GM19193 (cell line): Measurements from ENCODE around the gene LRRFIP1.

Experiments
- POLR2A ChIP-seq: IDR thresholded peaks from 4 replicates; pipeline ENCODE4 v1.6.1; 2011; ENCODE audit not compliant: insufficient read depth, insufficient read length; ENCODE audit errors: extremely low read depth

The LRRFIP1 gene

GRCh38 chr2:237626813-237627440, 460 bp upstream of the LRRFIP1 start:
- TF ChIP-seq POLR2A = no peak

DNA sequence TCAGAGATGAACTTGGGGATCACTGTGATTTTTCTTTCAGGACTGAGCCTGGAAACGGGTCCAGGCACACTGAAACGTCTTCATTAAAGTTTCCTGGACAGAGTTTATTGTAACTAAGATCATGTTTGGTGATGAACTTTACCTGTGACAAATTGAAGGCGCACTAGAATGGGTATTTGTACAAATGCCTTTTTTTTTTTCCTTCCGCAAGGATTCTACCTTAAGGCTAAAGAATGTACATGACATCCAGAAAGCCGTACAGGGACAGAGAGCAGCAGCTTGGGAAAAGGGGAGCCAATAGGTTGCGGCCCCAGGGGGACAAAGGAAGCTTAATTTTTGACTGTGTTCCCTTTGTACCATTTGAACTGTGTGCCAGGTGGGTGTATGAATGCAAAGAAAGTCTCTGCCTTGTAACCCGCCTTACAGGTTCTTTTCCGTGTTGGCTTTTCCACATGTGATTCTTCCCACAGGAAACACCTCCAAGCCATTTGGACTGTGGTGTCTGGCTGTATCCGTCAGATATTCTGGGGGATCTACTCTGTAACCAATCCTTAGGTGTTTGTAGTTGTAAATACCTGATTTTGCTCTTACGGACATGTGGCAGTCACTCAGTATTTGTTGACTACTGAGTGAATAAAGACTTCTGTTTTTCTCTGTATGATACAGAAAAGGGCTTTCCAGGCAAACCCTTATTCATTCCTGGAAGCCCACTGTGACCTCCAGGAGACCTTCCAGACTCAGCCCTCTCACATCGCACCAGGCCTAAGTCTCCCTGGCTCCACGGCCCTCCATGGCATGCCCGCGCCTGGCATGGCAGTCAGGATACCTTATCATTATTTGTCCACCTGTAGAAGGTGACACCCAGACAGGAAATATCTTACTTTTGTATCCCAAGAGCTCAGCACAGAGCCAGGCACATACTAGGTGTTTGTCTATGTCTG, 1.1 kb downstream of the LRRFIP1 start:
- no peak for TF ChIP-seq POLR2A

DNA sequence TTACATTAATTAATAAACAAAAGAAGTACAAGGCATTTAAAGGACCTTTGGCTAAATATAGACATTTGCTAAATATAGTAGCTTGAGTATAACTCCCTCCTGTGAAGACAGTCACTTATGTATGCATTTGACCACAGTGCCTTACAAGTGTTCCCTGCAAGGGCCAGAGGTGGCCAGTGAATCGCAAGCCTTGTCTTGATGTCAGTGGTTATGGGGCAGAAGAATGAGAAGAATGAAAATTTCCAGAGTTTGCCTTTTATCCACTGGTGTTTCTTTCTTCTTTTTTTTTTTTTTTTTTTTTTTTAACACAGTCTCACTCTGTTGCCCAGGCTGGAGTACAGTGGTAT, 1.8 kb downstream of the LRRFIP1 start:
- no peak for TF ChIP-seq POLR2A

DNA sequence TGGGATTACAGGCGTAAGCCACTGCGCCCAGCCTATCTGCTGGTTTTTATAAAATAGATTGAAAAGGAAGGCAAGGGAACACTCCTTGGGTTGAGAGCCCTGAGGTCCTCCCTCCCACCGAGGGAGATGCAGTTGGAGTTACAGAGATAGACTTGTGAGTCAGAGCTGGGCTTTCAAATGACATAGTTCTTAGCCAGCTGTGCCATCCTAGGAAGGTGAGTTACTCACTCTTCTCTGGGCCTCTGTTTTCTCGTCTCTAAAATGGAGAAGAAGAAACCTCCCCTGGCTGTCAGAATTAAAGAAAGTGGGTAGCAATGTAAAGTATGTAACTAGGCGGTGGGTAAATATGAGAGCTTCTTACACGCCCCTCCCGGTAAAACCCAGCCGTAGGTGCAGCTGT, 2.4 kb downstream of the LRRFIP1 start:
- TF ChIP-seq POLR2A = no peak

DNA sequence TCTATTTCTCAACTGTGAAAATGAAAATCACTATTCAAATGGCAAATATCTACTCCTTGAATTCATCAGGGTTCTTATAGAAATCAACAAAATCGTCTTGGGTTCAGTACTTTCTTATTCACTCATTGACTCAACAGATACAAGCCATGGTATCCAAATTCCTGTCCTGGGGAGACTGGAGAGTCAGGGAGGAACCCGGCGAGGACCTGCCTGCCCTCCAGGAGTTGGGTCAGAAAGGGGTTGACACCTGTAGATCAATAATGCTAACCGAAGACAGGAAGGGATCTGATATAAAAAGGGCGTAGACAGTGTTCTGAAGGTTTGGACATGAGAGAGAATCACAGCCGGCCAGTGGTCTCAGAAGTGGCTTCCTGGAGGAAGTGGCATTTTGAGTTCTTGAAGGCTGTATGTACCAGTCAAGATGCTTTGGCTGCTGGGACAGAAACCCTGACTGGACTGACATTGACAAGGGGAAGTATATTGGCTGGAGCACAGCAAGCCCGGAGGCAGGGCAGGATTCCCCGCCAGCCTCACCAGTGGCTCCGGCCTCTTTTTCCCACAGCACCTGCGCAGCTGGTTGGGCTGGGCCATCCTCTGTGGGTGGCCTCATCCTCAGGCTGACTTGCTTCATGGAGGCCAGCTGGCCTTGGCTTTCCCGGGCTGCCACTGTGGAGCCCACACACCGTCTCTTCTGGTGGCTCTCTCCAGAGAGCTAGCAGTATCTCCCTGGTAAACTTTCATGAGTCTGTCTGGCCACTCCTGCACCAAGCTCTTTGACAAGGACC, 3.0 kb downstream of the LRRFIP1 start:
- no peak for TF ChIP-seq POLR2A

DNA sequence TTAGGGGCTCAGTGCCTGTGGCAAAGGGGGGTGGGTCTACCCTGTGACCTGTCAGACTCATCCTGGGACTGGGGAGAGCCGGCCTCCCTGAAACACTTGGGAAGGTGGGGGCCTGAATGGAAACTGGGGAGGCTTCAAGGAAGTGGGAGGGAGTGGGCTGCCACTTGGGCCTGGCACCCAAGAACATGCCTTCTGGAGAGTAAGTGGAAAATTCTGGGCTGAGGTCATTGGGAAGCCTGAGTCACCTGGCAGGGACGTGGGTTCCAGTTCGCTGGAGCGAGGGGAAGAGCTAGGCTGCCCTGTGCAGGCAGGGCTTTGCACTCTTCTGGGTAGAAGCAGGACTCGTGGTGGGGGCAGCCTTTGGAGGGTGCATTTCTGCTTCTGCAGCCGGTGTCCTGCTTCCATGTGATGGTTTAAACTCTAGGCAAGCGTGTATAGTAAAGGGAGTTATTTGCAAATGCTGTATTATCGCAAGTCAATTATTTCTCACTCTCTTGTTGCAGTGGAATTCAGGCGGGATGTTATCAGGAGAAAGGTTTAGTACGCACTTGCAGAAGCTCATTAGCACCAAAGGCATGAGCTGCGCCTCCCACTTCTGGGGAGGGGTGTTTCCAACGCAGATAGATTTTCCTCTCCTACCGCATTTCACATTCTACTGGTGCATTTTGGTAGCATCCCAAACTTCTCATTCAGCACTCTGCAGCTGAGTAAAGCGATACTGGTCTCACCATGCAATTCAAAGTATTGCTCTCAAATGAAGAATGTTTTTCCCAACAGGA, 3.8 kb downstream of the LRRFIP1 start:
- no peak for TF ChIP-seq POLR2A

- TF ChIP-seq POLR2A = no peak
These were observed 4.6 kb downstream of the LRRFIP1 start for GRCh38 chr2:237631801-237632585.

DNA sequence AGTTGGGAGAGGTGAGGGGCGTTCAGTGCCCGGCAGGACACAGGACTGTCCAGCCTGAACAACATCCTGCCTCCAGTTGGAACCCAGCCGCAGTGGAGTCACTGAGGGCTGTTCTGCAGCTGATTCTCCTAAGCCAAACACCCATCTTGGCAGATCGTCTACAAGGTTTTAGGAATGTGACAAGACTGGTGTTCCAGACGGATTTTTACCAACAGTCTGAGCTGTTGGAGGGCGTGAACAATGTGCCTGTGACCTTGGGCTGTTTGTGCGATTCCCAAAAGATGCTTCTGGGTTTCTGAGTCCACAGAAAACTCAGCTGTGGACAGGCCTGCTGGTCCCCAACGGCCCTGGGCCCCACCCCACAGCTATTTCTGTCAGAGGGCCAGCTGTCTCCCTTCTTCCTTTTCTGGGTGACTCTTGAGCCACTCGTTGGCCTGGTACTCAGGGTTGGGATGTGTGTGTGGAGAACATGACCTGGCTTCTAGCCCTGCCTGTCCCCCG, 5.7 kb downstream of the LRRFIP1 start:
- TF ChIP-seq POLR2A = no peak

GRCh38 chr2:237636578-237636977, 9.2 kb downstream of the LRRFIP1 start:
- no peak for TF ChIP-seq POLR2A

DNA sequence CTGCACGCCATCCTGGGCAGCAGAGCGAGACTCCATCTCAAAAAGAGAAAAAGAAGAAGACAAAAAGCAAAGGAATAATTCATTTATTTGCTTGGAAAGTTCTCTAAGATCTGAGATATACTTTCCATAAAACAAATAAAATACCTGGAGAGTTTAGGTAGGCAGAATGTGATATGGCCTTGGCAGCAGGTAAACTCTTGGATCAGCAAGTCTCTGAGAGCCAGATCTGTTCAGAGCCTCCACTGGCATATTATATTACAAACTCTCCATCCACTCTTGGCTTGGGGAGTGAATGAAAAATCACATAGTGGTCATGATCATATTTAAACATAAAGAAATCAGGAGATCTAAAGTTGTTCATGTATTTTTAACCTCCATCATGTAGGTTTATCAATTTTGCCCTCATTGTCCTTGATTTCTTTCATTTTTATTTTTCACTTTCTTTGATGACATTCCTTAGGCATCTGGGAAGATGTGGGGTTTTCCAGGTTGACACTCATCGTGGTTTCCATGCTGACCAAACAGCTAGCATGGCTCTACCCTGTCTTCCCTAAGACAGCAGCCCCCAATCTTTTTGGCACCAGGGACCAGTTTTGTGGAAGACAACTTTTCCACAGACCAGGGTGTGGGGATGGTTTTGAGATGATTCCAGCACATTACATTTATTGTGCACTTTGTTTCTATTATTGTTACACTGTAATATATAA, 10.2 kb downstream of the LRRFIP1 start:
- TF ChIP-seq POLR2A = no peak

- no peak for TF ChIP-seq POLR2A
These were observed 10.8 kb downstream of the LRRFIP1 start for GRCh38 chr2:237638176-237638575.

DNA sequence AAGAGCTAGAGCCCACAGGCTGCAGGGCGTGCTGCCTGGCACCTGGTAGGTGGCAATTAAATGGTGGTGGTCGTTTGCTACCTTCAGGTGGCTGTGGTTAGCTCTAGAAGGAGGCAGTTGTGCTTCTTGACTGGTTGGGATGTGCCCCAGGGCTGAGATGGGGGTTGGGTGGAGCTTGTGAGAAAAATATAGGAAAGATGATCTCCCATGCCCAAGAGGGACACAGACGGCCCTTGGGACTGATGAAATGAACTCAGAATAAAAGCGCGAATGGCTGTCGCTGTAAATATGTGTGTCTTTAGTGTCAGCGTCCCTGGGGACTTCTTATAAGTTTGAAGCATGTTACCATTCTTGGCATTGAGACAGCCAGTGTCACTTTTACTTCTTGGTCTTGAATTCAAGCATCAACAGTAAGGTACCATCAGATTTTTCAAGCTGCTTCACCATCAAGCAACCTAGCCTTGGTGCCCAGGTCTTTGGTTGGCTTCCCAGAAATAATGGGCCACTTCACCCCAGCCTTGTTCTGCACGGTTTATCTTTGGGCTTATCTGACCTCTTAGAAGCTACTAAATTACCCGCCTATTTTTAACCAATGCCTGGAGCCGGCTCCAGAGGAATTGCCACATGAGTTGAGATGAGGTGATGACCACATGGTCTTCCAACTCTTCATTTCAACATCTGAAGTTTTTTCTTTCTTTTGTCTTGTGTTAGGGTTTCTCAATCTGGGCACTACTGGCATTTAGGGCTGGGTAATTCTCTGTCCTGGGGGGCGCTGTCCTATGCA, 11.9 kb downstream of the LRRFIP1 start:
- no peak for TF ChIP-seq POLR2A
